ACC112 (cell line): ENCODE results near the gene HIGD1B.

Experiments
- H2AFZ ChIP-seq: fragments of 200-600 bp; sonication (generic); one replicate; pipeline ENCODE4 v1.6.0; 2017; ENCODE audit warnings: antibody characterized with exemption, low read length; ENCODE audit not compliant: unreplicated experiment
- H3K27ac ChIP-seq: fragments of 200-600 bp; sonication (generic); 2 replicates; pipeline ENCODE4 v1.5.1; 2014; ENCODE audit warnings: low read depth, mild to moderate bottlenecking, antibody characterized with exemption, low read length, moderate library complexity
- H3K27me3 ChIP-seq: fragments of 200-600 bp; sonication (generic); 2 replicates; pipeline ENCODE4 v1.6.1; 2014; ENCODE audit warnings: mild to moderate bottlenecking, antibody characterized with exemption, low read length, moderate library complexity, mixed read lengths; ENCODE audit not compliant: insufficient read depth
- H3K36me3 ChIP-seq: fragments of 200-600 bp; sonication (generic); 2 replicates; pipeline ENCODE4 v1.6.1; 2016; ENCODE audit warnings: mild to moderate bottlenecking, antibody characterized with exemption, low read length, moderate library complexity, mixed read lengths; ENCODE audit not compliant: insufficient read depth
- H3K4me1 ChIP-seq: fragments of 200-600 bp; sonication (generic); one replicate; pipeline ENCODE4 v1.6.1; 2016; ENCODE audit warnings: low read length, mixed read lengths; ENCODE audit not compliant: insufficient read depth, unreplicated experiment, control insufficient read depth
- H3K4me3 ChIP-seq: fragments of 200-600 bp; sonication (generic); 2 replicates; pipeline ENCODE4 v1.5.1; 2014; ENCODE audit warnings: mild to moderate bottlenecking, low read depth, low read length
- H3K79me2 ChIP-seq: fragments of 200-600 bp; sonication (generic); one replicate; pipeline ENCODE4 v1.6.0; 2016; ENCODE audit warnings: low read length; ENCODE audit not compliant: control insufficient read depth, unreplicated experiment, insufficient read depth

Gene HIGD1B

DNA sequence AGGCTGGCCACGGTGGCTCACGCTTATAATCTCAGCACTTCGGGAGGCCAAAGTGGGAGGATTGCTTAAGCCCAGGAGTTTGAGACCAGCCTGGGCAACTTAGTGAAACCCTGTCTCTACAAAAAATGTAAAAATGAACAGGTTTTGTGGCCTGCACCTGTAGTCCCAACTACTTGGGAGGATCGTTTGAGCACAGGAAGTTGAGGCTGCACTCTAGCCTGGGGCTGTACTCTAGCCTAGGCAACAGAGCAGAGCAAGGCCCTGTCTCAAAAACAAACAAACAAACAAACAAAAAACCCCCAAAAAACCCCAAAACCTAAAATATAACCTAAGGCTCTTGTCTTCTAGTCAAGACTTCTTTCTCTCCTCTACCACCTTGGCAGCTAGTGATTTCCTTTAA lies 7.4 kb upstream of the HIGD1B start:
- H3K27ac ChIP-seq: no peak overlapping the region
- no peak overlapping the region for H2AFZ ChIP-seq
- no peaks in the 10 kb centered on the region for H3K27me3 ChIP-seq
- no peaks in the 10 kb centered on the region for H3K4me1 ChIP-seq
- H3K4me3 ChIP-seq: no peak overlapping the region
- no peaks in the 10 kb centered on the region for H3K79me2 ChIP-seq
- H3K36me3 ChIP-seq: no peaks in the 10 kb centered on the region

DNA sequence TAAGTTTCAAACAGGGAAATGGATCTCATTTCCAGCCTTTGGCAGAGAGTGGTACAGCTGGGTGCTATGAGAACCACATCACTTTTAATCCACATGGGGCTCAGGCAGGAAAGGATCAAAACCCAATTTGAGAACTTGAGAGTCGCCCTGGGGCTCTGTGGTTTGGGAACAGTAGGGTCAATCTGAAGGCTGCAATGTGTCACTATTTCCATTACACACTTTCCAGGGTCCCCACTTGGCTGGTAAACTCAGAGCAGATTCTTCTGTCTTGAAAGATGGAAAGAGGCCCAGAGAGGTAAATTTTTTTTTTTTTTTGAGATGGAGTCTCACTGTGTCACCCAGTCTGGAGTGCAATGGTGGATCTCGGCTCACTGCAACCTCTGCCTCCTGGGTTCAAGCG lies 6.7 kb upstream of the HIGD1B start:
- Histone ChIP-seq H2AFZ (no peak overlapping the region), H3K27ac (no peak overlapping the region), H3K4me3 (no peak overlapping the region), H3K79me2 (no peaks in the 10 kb centered on the region), H3K27me3 (no peaks in the 10 kb centered on the region), H3K36me3 (no peaks in the 10 kb centered on the region), H3K4me1 (no peaks in the 10 kb centered on the region)

DNA sequence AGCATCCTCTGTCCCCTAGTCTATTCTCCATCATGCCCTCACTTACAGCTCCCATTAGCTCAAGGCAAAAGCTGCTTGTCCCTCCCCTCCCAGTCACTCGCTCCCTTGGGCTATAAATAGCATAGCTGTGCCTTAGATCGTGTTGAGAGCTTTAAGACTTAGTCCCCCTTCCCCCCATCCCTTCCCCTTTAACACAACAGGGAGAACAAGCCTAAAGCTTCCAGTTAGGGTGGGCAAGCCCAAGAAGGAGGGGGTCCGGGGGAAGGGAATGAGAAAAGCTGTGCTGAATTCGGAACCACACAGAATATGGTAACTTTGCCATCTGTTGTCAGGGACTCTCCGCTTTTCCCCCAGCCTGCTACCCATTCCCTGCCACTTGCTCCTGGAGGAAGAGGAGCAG lies 4.9 kb upstream of the HIGD1B start:
- H3K27ac ChIP-seq: no peak overlapping the region
- H2AFZ ChIP-seq: no peak overlapping the region
- H3K36me3 ChIP-seq: no peaks in the 10 kb centered on the region
- no peaks in the 10 kb centered on the region for H3K27me3 ChIP-seq
- no peaks in the 10 kb centered on the region for H3K4me1 ChIP-seq
- no peak overlapping the region for H3K4me3 ChIP-seq
- no peaks in the 10 kb centered on the region for H3K79me2 ChIP-seq

DNA sequence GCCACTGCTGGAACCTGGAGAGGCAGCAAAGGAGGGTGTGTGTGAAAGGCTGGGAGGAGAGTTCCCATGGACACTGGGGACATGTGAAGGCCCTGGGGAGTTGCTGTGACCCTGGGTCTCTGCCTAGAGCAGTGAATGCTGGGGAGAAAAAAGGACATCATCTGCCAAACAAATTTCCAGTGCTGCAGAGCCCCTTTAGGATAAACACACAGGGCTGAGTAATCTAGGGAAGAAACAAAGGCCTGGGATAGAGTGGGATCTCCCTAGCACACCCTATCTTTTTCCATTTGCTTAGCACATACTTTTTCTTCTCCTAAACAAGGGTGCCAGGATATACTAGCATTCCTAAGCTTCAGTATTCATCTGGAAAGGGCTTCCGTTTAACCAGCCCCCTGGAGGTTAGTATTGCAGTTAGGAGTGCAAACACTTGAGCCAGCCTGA lies 3.3 kb upstream of the HIGD1B start:
- Histone ChIP-seq H3K4me3 (no peak overlapping the region), H3K79me2 (no peaks in the 10 kb centered on the region), H3K27me3 (no peaks in the 10 kb centered on the region), H3K4me1 (no peaks in the 10 kb centered on the region), H3K36me3 (no peaks in the 10 kb centered on the region), H2AFZ (no peak overlapping the region), H3K27ac (no peak overlapping the region)

DNA sequence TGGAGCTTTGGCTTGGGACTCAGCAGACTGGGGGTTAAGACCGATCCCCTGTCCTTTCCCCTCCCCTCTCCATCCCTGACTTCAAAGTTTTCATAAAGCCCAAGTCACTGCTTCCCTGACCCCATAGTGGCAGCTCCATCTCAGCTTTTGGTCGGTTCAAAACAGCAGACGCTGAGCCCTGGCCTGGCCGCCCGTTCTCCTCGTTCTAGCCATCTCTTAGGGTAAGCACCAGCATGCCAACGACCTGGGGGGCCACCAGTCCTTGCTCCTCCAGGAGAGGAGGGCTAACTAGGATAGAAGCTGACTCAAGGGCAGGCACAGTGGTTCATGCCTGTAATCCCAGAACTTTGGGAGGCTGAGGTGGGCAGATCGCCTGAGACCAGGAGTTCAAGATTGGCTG lies 1.5 kb upstream of the HIGD1B start:
- Histone ChIP-seq H3K27me3 (no peaks in the 10 kb centered on the region), H3K4me1 (no peaks in the 10 kb centered on the region), H2AFZ (no peak overlapping the region), H3K27ac (no peak overlapping the region), H3K79me2 (no peaks in the 10 kb centered on the region), H3K36me3 (0 out of 2 replicates have a peak, but pooled peaks cover 5% of the 10 kb centered on the region), H3K4me3 (no peak overlapping the region)

GRCh38 chr17:44848257-44848795 lies 643 bp downstream of the HIGD1B start:
- no peaks in the 10 kb centered on the region for H3K4me1 ChIP-seq

GRCh38 chr17:44848961-44849489 lies 1.3 kb downstream of the HIGD1B start:
- H3K79me2 ChIP-seq: no peaks in the 10 kb centered on the region

More at GRCh38 chr17:44848257-44848795, 643 bp downstream of the HIGD1B start:
- H3K36me3 ChIP-seq: peaks cover 16% of the 10 kb centered on the region; the same call in 1 of the 2 replicates
- no peak overlapping the region for H3K4me3 ChIP-seq
- no peak overlapping the region for H2AFZ ChIP-seq
- no peaks in the 10 kb centered on the region for H3K79me2 ChIP-seq
- no peak overlapping the region for H3K27ac ChIP-seq
- H3K27me3 ChIP-seq: no peaks in the 10 kb centered on the region

GRCh38 chr17:44850025-44850424 lies 2.3 kb downstream of the HIGD1B start:
- Histone ChIP-seq H3K27ac (no peak overlapping the region), H3K36me3 (peaks cover 32% of the 10 kb centered on the region; the same call in 1 of the 2 replicates), H3K79me2 (no peaks in the 10 kb centered on the region), H2AFZ (no peak overlapping the region), H3K27me3 (no peaks in the 10 kb centered on the region), H3K4me3 (no peak overlapping the region), H3K4me1 (no peaks in the 10 kb centered on the region)

More at GRCh38 chr17:44848961-44849489, 1.3 kb downstream of the HIGD1B start:
- Histone ChIP-seq H3K27me3 (no peaks in the 10 kb centered on the region), H2AFZ (no peak overlapping the region), H3K4me1 (no peaks in the 10 kb centered on the region), H3K27ac (no peak overlapping the region), H3K4me3 (no peak overlapping the region), H3K36me3 (peaks cover 23% of the 10 kb centered on the region; the same call in 1 of the 2 replicates)

GRCh38 chr17:44850612-44851011 lies 2.9 kb downstream of the HIGD1B start:
- Histone ChIP-seq H3K4me1 (no peaks in the 10 kb centered on the region), H3K27ac (no peak overlapping the region), H3K4me3 (no peak overlapping the region), H3K36me3 (peaks cover 32% of the 10 kb centered on the region; the same call in 1 of the 2 replicates), H3K27me3 (no peaks in the 10 kb centered on the region), H3K79me2 (no peaks in the 10 kb centered on the region), H2AFZ (no peak overlapping the region)

GRCh38 chr17:44854192-44854591 lies 6.5 kb downstream of the HIGD1B start:
- Histone ChIP-seq H3K27me3 (no peaks in the 10 kb centered on the region), H3K27ac (no peak overlapping the region), H3K4me1 (no peaks in the 10 kb centered on the region), H3K36me3 (peaks cover 38% of the 10 kb centered on the region; the same call in 1 of the 2 replicates), H3K79me2 (no peaks in the 10 kb centered on the region), H3K4me3 (no peak overlapping the region), H2AFZ (no peak overlapping the region)

DNA sequence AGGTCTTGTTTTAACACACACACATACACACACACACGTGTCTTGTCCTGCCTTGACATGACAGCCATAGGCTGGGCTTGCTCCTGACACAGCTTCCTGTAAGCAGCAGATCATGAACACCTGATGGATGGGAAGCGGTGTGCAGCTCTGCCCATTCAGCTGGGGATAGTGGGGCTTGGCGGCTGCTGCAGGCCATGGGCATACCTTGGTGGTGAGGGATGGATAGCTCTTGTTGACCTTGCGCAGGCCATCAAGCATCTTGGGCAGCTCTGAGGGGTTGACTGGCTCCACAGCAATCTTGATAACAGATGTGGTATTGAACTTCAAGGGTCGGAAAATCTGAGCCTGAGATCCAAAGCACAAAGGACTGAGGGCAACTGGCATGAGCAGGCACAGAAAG lies 12.0 kb downstream of the HIGD1B start:
- Histone ChIP-seq H3K36me3 (peaks cover 42% of the 10 kb centered on the region), H2AFZ (no peak overlapping the region), H3K79me2 (no peaks in the 10 kb centered on the region), H3K27me3 (no peaks in the 10 kb centered on the region), H3K4me3 (no peak overlapping the region), H3K27ac (no peak overlapping the region), H3K4me1 (no peaks in the 10 kb centered on the region)
